Memory B cell (primary cell): ENCODE measurements around the gene KRTAP1-3.
"Not testable (repeated sequence)": the region's sequence is repeated elsewhere in the genome, so short reads cannot be mapped to it uniquely, and the experiment has no call there.

ENCODE experiments used
- ATAC-seq: fragments of 150-1000 bp; cut with Tn5 transposase; 2 replicates; pipeline ENCODE4 v1.10.0; 2021; ENCODE audit warnings: low read depth, mild to moderate bottlenecking, moderate library complexity
- DNase-seq, 2 donors: peaks; one replicate each; pipeline ENCODE4 v3.0.0; 2022; ENCODE audit warnings: low spot score in 2 of 2
- H3K27ac Mint-ChIP-seq: one replicate; pipeline ENCODE4 v1.8.0; 2022; ENCODE audit warnings: mild to moderate bottlenecking, moderate library complexity, mixed read lengths
- H3K27me3 Mint-ChIP-seq: one replicate; pipeline ENCODE4 v1.8.0; 2022; ENCODE audit warnings: mixed read lengths
- H3K36me3 Mint-ChIP-seq: one replicate; pipeline ENCODE4 v1.8.0; 2022; ENCODE audit warnings: mild to moderate bottlenecking, mixed read lengths
- H3K4me1 Mint-ChIP-seq: one replicate; pipeline ENCODE4 v1.8.0; 2022; ENCODE audit warnings: mixed read lengths
- H3K4me3 Mint-ChIP-seq: one replicate; pipeline ENCODE4 v1.8.0; 2022; ENCODE audit warnings: mild to moderate bottlenecking, moderate library complexity, mixed read lengths
- H3K9me3 Mint-ChIP-seq: one replicate; pipeline ENCODE4 v1.8.0; 2022; ENCODE audit warnings: mixed read lengths

Gene KRTAP1-3

GRCh38 chr17:41061964-41062363, 27.3 kb upstream of the KRTAP1-3 start:
- H3K27ac Mint-ChIP-seq = no peak overlapping the region
- ATAC-seq (no peak), DNase-seq (no peak)
- H3K27me3 Mint-ChIP-seq = peaks cover 25% of the 10 kb centered on the region
- H3K4me1 Mint-ChIP-seq = no peaks in the 10 kb centered on the region
- H3K9me3 Mint-ChIP-seq = peaks cover 2% of the 10 kb centered on the region
- no peak overlapping the region for H3K4me3 Mint-ChIP-seq
- peaks cover 2% of the 10 kb centered on the region for H3K36me3 Mint-ChIP-seq

GRCh38 chr17:41060052-41060604, 25.5 kb upstream of the KRTAP1-3 start, which contains the start of gene KRTAP2-3:
TSS of gene KRTAP2-3 (minus strand) at chr17:41060114. CDS start at chr17:41060050, 64 bp downstream.
- ATAC-seq = no peak
- no peak for DNase-seq
- Mint-ChIP-seq H3K4me3 (no peak within 1 kb of the TSS), H3K4me1 (no peaks in the 10 kb centered on the region), H3K27me3 (peaks cover 21% of the 10 kb centered on the region), H3K9me3 (peaks cover 2% of the 10 kb centered on the region), H3K27ac (no peak within 1 kb of the TSS), H3K36me3 (peaks cover 2% of the 10 kb centered on the region)

DNA sequence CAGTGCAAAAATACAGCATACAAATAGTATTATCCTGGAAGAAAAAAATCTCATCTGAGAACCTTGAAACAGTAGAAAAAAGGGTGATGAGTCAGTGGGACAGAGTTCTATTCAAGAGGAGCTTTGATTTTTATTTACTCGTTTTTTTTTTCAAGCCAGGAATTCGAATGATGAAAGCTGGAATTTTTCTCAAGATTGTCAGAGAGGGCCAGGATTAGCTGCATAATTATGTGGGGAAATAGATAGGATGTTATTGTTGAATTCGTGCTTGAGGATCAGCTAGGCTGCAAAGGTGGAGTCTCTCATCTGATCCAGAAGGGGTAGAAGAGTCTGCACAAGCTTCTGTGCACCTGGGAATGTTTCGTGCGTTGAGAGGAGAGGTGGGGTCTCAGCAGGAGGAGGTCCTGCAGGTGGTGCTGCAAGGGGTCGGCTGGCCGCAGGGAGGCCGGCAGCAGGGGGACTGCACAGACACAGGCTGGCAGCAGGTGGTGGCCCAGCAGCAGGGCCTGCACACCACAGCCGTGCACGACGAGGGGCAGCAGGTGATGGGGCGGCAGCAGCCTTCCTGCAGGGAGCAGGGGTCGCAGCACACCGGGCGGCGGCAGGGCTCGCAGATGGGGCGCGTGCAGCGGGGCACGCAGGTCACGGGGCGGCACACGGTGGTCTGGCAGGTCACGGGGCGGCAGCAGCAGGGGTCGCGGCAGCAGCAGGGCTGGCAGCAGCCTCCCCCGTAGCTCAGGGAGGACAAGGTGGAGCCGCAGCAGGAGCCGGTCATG, 24.8 kb upstream of the KRTAP1-3 start:
- not testable (repeated sequence) for DNase-seq, H3K9me3 Mint-ChIP-seq, H3K4me1 Mint-ChIP-seq, ATAC-seq, H3K36me3 Mint-ChIP-seq, H3K4me3 Mint-ChIP-seq, H3K27ac Mint-ChIP-seq
- H3K27me3 Mint-ChIP-seq = peaks cover 21% of the 10 kb centered on the region

DNA sequence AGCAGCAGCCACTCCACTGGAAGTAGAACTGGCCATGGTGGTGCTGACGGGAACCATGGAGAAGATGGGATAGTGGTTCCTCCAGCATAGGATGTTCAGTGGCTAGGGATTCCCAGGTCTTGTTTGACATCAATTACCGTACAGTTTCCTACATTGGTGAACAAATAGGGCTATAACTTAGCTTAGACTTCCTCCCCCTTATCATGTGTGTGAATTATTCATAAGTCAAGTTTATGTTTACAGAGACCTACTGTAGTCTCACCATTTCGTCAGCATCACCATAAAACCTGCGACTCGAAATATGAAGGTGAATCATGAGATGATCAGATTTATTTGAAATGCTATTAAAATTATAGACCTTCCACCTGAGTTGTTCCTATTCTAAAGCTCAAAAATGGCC, 24.1 kb upstream of the KRTAP1-3 start:
- Mint-ChIP-seq H3K27me3 (peaks cover 24% of the 10 kb centered on the region), H3K4me1 (no peaks in the 10 kb centered on the region), H3K9me3 (peaks cover 2% of the 10 kb centered on the region), H3K27ac (no peak overlapping the region), H3K36me3 (peaks cover 2% of the 10 kb centered on the region), H3K4me3 (no peak overlapping the region)
- DNase-seq = no peak
- no peak for ATAC-seq

GRCh38 chr17:41057547-41057946, 22.9 kb upstream of the KRTAP1-3 start:
- ATAC-seq (no peak), DNase-seq (no peak)
- Mint-ChIP-seq H3K36me3 (peaks cover 2% of the 10 kb centered on the region), H3K27me3 (peaks cover 22% of the 10 kb centered on the region), H3K27ac (no peak overlapping the region), H3K4me1 (no peaks in the 10 kb centered on the region), H3K9me3 (peaks cover 7% of the 10 kb centered on the region), H3K4me3 (no peak overlapping the region)

GRCh38 chr17:41055130-41055529, 20.5 kb upstream of the KRTAP1-3 start, which contains the start of gene KRTAP2-2:
TSS of gene KRTAP2-2 (minus strand) at chr17:41055230. CDS start at chr17:41055211, 19 bp downstream.
- not testable (repeated sequence) for DNase-seq, H3K27ac Mint-ChIP-seq, ATAC-seq, H3K36me3 Mint-ChIP-seq, H3K9me3 Mint-ChIP-seq, H3K4me1 Mint-ChIP-seq, H3K4me3 Mint-ChIP-seq
- H3K27me3 Mint-ChIP-seq = peaks cover 18% of the 10 kb centered on the region

DNA sequence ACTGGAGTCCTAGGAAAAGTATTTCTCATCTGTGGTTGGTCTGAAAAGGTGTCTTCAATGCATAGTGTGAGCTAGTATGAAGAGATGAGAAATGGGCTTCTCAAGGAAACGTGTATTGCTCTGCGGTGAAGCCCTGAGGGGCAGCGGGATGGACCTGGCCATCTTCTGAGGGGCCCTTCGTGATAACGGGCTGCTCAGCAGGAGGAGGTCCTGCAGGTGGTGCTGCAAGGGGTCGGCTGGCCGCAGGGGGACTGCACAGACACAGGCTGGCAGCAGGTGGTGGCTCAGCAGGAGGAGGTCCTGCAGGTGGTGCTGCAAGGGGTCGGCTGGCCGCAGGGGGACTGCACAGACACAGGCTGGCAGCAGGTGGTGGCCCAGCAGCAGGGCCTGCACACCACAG, 19.9 kb upstream of the KRTAP1-3 start:
- peaks cover 17% of the 10 kb centered on the region for H3K27me3 Mint-ChIP-seq
- H3K36me3 Mint-ChIP-seq, H3K27ac Mint-ChIP-seq, DNase-seq, ATAC-seq, H3K4me1 Mint-ChIP-seq, H3K9me3 Mint-ChIP-seq, H3K4me3 Mint-ChIP-seq: not testable (repeated sequence)

DNA sequence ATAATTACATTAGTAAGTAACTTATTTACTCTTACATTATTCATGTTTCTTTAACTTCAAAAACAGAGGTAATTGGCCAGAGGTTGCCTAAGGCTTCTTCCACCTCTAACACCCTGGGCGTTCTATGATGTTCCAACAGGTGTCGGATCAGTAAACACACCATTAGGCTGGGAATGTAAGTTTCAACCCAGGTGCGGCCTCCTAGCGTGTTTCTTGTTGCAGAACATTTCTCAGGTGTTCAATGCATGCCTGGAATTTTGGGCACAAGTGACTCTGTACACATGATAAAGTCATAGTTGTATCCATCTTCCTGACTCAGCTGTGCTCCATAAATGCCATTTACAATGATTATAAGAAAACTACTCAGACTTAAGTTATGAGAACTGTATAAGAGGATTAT, 19.4 kb upstream of the KRTAP1-3 start:
- ATAC-seq (no peak), DNase-seq (no peak)
- Mint-ChIP-seq H3K9me3 (peaks cover 7% of the 10 kb centered on the region), H3K27ac (no peak overlapping the region), H3K36me3 (peaks cover 2% of the 10 kb centered on the region), H3K27me3 (peaks cover 14% of the 10 kb centered on the region), H3K4me3 (no peak overlapping the region), H3K4me1 (no peaks in the 10 kb centered on the region)

GRCh38 chr17:41052566-41052965, 17.9 kb upstream of the KRTAP1-3 start:
- no peak overlapping the region for H3K4me3 Mint-ChIP-seq
- H3K9me3 Mint-ChIP-seq = peaks cover 5% of the 10 kb centered on the region
- DNase-seq (no peak), ATAC-seq (no peak)
- no peaks in the 10 kb centered on the region for H3K4me1 Mint-ChIP-seq
- no peak overlapping the region for H3K27ac Mint-ChIP-seq
- H3K36me3 Mint-ChIP-seq = no peaks in the 10 kb centered on the region
- H3K27me3 Mint-ChIP-seq = peaks cover 9% of the 10 kb centered on the region

- DNase-seq = no peak
- no peak for ATAC-seq
- Mint-ChIP-seq H3K4me3 (no peak overlapping the region), H3K36me3 (no peaks in the 10 kb centered on the region), H3K9me3 (peaks cover 5% of the 10 kb centered on the region), H3K27ac (no peak overlapping the region), H3K4me1 (peaks cover 2% of the 10 kb centered on the region), H3K27me3 (peaks cover 4% of the 10 kb centered on the region)
These were observed 14.4 kb upstream of the KRTAP1-3 start for GRCh38 chr17:41049110-41049509.

- peaks cover 2% of the 10 kb centered on the region for H3K4me1 Mint-ChIP-seq
- H3K4me3 Mint-ChIP-seq = no peak overlapping the region
- ATAC-seq = no peak
- H3K27ac Mint-ChIP-seq = no peak overlapping the region
- H3K27me3 Mint-ChIP-seq = peaks cover 7% of the 10 kb centered on the region
- DNase-seq = no peak
- H3K36me3 Mint-ChIP-seq = peaks cover 3% of the 10 kb centered on the region
- peaks cover 5% of the 10 kb centered on the region for H3K9me3 Mint-ChIP-seq
These were observed 13.8 kb upstream of the KRTAP1-3 start for GRCh38 chr17:41048441-41048840.

GRCh38 chr17:41046735-41047465, 12.2 kb upstream of the KRTAP1-3 start, which contains the start of gene KRTAP2-1:
TSS of gene KRTAP2-1 (minus strand) at chr17:41047316. CDS start at chr17:41047267, 49 bp downstream.
- H3K27ac Mint-ChIP-seq, H3K36me3 Mint-ChIP-seq, H3K4me3 Mint-ChIP-seq: not testable (repeated sequence)

GRCh38 chr17:41042953-41043352, 8.3 kb upstream of the KRTAP1-3 start:
- Mint-ChIP-seq H3K27me3 (peaks cover 13% of the 10 kb centered on the region), H3K36me3 (peaks cover 4% of the 10 kb centered on the region), H3K4me3 (no peak overlapping the region), H3K27ac (no peak overlapping the region), H3K9me3 (peaks cover 7% of the 10 kb centered on the region), H3K4me1 (peaks cover 2% of the 10 kb centered on the region)
- no peak for ATAC-seq
- no peak for DNase-seq

More at GRCh38 chr17:41046735-41047465, 12.2 kb upstream of the KRTAP1-3 start, which contains the start of gene KRTAP2-1:
- not testable (repeated sequence) for ATAC-seq, H3K4me1 Mint-ChIP-seq, H3K9me3 Mint-ChIP-seq, H3K27me3 Mint-ChIP-seq, DNase-seq
